Thyroid gland (tissue), 4 donors: ENCODE data around the gene PIP4K2C.

Experiments
- CTCF ChIP-seq, 6 experiments: fragments of 200-600 bp in 3 of 6; fragments of 450-650 bp in 3 of 6; sonication (generic) in 3 of 6; IDR thresholded peaks; one replicate each; pipeline ENCODE4 v1.5.1; 2016 to 2019; ENCODE audit warnings: antibody characterized with exemption in 6 of 6, mild to moderate bottlenecking in 2 of 6, inconsistent platforms in 1 of 6, moderate library complexity in 1 of 6
- POLR2A ChIP-seq, 2 donors: fragments of 450-650 bp; IDR thresholded peaks; one replicate each; pipeline ENCODE4 v1.6.1; 2017; ENCODE audit warnings: antibody characterized with exemption in 2 of 2, mild to moderate bottlenecking in 2 of 2, moderate library complexity in 1 of 2

DNA sequence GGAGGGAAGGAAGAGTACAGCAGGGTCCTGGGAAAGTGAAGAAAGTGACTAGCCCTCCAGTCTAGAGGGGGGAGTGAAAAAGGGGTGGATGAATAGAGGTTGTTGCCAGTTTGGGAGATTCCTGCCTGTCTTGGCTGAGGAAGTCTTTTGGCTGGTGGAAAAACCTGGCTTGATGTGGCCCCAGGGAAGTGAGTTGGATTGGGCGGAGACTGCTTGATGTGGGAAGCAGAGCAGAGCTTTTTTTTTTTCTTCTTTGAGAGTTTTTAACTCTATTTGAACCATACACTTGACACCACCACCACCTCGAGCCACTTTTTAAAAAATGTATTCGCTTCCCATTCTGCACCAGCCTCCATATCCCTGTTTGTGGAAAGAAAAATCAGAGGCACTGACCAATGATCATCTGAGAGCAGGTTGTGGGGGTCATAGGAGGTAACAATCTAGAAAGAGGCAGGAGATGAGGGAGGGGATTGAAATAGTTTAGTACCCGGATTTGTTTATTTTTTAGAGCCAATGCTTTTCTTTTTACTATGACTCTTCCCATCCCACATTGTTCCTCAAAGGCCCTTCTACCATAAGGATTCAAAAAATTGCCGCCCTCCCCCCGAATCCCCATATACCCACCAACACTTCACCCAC is 12.9 kb downstream of the PIP4K2C start:
- TF ChIP-seq CTCF (IDR thresholded peaks at IDR 0.05) (no peak), POLR2A (IDR thresholded peaks at IDR 0.05) (no peak)
